NCI-H1105 treated with DMSO at 0.1 percent for 48 hours (cell line): ENCODE results near the gene TNS4.

Experiments used
- DNase-seq: peaks from one replicate; lab custom pipeline; 2025; lab: John Stamatoyannopoulos, UW

Gene TNS4

DNA sequence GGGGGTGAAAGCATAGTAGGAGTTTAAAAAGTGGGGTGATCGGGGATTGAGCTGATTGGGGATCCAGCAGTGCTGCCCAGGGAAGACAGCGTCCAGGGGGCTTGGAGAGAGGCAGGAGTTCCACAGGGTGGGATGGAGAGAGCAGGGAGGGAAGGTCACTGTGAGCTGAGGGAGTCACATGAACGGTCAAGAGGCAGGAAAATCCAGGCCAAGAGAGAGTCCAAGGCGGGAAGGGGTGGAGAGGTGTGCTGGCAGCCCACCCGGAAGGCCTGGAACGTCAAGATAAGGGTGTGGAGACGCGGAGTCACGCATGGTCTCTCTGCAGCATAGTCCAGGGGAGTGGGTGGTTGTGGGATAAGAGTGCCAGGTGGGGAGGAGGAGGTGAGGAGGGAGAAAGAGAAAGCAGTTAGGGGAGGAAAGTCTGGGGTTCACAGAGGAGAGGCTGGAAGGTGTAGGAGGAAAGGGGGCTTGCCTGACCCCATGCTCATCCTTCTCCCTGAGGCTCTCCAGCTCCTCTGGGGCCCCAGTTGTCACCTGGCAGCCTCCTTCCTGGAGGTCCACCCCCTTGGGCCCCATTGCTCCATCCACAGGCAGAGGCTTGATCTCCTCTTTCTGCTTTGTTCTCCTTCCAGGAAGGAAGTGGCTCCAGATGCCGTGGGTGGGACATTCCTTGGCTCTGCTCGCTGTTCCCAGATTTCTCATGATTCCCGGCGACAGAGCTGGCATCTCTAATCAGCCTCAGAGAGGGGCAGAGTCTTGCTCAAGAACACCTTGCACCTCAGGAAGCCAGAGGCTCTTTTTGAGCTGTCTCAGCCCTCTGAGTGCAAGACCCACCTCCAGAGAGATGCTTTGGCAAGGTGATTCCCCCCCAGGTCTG lies 35.1 kb upstream of the TNS4 start:
- no peak for DNase-seq

DNA sequence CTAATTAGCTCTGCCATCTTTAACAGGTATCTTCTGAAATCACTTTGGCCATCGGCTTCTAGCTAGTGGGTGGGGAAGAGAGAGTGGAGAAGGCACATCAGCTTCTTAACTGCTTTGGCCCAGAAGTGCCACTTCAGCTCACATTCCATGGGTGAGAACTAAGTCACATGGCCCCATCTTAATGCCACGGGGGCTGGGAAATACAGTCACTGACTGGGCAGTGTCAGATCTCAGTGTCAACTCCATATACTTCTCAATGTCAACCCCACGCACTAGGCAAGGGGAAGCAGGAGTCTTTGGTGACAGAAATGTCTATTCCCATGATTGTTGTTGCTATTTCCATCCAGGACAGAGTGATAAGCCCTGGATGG lies 34.5 kb upstream of the TNS4 start:
- no peak for DNase-seq

DNA sequence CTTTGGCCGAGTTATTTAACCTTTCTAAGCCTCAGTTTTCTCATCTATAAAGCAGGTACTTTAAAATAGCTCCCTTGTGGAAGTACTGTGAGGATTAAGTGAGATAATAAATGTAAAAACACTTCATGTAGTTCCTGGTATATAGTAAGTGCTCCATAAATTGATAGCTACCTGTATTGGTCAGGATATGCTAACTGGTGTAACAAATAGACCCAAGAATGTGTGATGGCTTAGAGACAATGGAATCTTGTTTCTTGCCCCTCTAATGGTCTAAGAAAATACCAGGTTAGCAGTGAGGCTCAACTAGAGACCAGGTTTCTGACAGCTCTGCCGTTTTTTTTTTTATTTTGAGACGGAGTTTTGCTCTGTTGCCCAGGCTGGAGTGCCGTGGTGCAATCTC lies 34.0 kb upstream of the TNS4 start:
- no peak for DNase-seq

DNA sequence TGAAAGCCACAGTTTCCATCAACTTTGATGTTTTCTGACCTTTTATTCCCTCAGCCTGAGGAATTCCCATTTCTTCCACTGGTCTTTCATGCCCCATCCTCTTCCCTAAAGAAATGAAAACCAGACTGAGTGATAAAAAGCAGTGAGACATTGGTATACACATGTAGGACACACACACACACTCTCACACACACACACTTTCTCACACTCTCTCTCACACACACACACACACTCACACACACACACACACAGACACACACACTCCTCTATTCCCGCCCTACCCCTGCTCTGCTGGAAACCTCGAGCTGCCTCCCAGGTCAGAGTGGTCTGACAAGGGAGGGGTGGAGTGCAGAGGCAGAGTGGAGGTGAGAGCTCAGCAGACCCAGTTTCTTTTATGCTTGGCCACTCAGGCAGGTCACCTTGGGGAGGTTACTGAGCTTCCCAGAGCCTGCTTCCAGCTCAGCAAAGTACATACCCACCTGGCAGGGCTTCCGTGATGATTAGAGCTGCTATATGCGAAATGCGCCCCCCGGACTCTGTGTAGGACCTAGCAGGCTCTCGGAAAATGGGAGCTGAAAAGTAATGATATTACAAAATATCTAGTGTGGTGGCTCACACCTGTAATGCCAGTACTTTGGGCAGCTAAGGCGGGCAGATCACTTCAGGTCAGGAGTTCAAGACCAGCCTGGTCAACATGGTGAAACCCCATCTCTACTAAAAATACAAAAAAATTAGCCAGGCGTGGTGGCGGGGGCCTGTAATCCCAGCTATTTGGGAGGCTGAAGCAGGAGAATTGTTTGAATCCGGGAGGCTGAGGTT lies 33.2 kb upstream of the TNS4 start:
- no peak for DNase-seq

DNA sequence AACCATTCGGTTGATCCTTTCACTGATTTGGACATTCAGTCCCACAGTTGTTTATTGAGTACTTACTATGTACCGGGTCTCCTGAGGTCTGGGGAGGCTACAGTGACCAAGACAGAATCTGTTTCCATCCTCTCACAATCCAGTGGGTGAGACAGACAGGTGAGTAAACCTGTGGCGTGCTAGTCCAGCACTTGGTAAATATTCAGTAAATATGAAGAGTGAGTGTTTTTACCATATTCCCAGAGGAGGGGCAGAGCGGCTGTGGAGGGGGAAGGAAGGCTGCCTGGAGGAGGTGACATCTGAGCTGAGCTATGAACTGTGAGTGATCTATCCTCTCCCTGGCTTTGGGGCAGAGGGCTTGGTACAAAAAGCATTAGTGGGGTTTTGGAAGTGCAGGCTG lies 32.5 kb upstream of the TNS4 start:
- DNase-seq = no peak

DNA sequence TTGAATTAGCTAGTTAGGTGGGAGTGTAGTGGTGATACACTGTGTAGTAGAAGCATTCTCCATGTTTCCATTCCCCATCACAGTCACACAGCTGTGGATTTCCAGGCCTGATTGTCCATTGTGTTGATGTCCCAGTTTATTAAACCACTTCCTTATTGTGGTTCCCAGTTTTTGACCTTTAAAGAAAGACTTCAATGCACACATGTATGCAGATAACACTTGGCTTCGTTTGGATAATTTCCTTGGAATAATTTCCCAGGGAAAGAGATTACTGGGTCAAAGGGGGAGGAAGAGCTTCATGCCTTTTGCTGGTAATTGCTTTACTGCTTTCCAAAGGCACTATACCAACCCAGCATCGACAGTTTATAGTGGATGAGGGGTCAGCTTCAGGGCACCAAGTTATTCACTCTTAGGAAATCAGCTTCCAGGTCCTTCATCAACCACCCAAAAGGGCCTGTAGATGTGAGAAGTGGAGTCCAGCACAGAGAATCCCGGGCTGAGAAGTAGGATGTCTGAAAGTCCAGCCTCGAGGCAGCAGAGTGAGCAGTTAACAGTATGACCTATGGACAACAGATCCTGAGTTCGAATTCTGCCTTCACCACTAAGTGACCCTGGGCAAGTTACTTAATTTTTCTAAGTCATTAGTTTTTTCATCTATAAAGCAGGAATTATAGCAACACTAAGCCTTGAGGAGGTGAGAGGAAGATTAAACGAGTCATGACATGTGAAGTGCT lies 31.3 kb upstream of the TNS4 start:
- no peak for DNase-seq

DNA sequence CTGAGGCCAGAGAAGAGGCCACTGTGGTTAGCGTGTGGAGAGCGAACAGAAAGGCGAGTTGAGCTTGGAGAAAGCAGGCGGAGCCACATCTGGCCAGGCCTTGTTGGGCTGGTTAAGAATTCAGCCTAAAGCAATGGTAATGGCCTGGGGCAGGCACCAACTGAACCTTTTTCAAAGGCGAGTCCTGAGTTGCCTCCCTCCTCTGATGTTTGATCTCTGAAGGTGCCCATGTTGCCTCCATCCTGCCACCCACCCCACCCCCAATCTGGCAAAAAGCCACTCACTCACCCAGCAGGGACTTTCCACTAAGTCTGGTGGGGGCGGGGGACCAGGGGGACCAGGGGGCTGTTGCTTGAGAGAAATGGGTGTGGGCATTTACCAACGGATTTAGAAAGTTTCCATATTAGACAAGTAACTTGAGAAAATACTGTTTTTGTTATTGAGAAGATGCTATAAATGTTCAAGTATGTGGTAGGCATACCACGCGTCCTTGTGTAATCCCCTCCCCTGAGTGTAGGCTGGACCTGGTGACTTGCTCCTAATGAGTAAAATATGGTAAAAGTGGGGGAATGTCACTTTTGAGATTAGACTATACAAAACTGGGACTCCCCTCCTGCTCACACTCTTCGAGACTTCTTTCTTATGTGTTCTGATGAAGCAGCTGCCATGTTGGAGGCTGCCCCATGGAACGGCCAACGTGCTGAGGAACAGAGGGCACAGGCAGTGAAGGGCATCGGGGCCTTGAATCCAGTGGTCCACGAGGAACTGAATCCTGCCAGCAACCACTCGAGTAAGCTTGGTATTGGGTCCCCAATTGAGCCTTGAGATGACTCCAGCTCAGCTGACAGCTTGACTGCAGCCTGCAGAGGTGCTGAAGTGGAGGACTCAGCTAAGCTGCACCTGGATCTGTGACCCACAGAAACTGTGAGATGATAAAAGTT lies 29.9 kb upstream of the TNS4 start:
- no peak for DNase-seq

DNA sequence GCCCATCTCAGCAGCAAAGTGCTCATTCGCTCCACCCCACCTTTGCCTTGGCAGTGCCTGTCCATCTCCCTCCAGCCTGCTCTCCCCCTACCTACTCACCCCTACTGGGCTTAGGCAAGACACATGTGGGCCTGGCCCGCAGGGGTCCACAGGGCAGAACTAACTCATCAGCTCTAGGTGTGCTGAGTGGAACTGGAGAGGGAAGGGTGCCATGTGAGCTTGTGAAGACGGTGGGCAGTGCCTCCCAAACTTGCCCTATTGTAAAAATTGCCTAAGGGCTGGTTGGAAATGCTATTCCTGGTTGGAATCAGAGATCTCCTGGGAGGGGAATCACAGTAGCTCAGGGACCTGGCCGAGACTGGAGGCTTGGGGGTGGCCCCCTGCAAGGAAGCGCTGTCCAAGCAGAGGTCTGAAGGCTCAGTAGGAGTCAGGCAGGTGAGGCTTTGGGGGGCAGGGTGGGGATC lies 29.1 kb upstream of the TNS4 start:
- no peak for DNase-seq

DNA sequence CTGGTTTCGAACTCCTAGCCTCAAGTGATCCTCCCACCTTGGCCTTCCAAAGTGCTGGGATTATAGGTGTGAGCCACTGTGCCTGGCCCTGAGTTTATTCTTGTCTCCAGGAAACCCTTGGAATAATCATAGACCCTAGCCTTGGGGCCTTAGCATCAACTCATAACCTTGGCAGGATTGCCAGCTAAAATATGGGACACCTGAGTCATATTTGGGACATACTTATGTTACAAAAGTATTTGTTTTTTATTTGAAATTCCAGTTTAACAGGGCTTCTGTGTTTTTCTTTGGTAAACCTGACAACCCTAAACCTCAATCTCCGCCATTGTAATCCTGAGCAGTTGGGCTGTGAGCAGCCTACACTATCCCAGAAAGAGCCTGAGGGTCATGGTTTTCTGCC lies 28.6 kb upstream of the TNS4 start:
- DNase-seq = no peak

DNA sequence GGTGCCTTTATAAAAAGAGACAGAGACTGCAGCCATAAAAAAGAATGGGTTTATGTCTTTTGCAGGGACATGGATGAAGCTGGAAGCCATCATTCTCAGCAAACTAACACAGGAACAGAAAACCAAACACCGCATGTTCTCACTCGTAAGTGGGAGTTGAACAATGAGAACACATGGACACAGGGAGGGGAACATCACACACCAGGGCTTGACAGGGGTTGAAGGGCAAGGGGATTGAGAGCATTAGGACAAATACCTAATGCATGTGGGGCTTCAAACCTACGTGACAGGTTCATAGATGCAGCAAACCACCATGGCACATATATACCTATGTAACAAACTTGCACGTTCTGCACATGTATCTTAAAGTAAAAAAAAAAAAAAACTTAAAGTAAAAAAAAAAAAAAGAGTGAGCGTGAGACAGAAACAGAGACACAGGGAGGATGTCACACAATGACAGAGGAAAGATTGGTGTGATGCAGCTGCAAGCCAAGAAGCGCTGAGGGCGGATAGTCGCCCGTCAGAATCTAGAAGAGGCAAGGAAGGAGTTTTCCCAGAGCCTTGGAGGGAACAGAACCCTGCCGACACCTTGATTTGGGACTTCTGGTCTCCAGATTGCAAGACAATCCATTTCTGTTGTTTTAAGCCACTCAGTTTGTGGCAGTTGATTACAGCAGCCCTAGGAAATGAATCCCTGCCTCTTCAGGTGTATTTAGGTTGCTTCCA lies 27.4 kb upstream of the TNS4 start:
- DNase-seq = no peak

DNA sequence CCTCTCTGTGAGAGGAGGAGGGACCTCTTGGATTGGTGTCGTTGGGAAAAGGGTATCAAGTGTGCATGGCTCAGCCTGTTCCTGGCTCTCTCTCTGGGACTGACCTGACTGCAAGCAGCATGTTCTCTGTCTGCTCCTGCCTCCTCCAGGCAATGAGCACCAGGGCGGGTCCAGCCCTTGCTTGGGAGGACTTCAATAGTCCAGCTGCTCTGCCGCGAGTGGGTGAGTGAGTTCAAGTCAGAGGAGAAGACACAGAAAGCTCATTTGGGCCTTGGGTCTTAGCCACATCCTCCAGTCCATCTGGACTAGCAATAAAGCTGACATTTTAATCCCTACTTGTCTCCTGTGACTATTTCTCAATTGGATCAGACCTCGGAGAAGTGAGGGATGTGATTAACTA lies 25.2 kb upstream of the TNS4 start:
- no peak for DNase-seq

DNA sequence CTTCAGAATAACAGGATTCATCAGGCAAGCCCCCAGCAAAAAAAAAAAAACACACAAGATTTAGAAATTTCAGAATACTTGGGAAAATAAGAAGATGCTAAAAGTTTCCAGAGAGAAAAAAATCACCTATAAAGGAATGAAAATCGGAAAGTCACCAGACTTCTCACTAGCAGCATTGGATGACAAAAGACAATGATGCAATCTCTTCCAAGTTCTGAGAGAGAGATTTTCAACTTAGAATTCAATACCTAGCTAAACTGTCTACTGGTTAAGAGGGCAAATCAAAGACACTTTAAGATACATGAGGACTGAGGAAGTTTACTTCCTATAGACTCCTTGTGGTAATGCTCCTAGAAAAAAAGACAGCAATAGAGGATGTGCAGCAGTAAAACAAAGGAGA lies 23.9 kb upstream of the TNS4 start:
- no peak for DNase-seq

DNA sequence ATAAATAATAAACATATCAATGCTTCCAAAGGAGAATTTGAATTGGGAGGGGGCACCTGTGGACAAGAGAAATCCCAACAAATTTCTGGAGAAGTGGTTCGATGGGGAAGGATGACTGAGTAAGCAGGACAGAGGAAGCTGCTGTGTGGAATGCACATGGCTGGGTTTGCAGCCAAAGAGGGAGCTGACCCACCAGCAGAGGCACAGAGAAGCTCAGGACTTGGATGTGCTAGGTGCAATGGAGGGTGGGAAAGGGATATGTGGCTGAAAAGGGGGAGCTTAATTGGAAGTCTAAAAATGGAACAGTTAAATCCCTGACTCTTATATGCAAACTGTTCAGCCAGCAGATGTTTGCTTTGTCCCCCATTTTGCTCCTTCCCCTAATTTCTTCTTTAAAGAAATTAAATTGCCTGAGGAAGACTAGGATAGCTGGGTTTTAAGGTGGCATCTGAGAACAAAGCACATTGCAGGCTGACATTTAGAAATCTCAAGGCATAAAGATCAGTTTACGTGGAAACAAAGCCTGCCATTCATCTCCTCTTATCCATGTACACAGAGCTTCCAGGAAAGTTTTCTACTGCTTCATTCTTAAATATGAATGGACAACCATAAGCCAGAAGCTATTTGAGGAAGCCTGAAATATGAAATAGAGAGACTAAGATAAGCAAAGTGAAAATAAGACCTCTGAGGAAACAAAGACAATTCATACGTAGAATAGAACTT lies 23.0 kb upstream of the TNS4 start:
- no peak for DNase-seq

DNA sequence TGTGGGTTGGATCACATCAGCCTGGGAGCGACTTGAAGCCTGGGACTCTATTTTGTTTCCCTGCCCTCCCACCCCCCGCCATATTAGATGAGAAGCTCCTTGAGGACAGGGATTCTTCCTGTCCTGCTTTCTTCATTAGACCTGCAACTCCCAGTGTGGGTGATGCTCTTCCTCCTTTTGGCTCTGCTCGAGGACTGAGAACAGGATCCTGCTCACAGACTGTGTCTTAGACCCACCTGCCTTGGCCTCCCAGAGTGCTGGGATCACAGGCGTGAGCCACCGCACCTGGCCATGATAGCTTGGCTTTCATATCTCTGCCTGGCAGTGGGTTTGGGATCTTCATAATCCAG lies 21.5 kb upstream of the TNS4 start:
- no peak for DNase-seq

DNA sequence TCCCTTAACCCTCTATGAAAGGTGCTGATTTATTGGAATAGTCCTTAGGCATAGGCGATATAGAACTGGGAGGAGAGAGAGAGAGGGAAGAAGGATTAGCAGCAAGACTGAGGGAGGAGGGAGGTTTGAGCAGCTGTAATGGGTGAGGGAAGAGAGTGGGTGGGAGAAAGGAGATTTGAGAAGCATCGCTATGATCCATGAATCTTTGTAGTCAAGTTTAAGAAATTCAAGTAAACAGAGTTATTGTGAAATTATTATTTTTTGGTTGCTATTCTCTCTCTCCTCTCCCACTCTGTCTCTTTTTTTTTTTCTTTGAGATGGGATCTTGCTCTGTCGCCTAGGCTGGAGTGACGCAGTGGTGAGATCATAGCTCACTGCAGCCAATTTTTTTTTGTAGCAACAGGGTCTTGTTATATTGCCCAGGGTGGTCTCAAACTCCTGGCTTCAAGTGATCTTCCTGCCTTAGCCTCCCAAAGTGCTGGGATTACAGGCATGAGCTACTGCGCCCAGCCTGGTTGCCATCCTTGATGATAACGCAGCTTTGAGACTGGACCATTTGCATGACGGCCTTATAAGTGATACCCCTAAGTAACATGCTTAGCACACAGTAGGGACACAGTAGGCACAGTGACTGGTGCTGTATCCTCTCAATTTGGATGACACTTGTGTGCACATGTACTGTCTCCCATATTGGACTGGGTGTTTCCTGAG lies 21.0 kb upstream of the TNS4 start:
- DNase-seq = no peak

DNA sequence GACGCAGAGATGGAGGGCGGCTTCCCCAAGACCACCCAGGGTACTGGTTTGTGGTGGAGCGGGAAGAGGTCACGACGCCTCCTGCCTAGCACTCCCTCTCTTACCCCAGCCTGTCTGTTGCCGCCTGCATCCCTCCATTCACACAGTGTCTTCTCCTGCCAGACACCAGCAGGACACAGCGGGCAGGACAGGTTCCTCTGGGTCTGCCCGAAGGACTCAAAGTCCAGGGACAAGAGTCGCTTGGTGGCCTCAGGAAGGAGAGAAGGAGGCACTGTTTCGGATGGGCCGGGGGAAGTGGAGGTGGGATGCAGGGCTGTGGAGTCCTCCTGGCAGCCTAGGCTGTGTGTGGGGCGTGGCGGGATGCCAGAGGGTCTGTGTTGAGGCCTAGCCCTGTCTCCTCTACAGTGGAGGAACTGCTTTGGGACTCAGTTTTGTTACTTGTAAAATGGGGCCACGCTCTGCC lies 19.6 kb upstream of the TNS4 start:
- DNase-seq = no peak

DNA sequence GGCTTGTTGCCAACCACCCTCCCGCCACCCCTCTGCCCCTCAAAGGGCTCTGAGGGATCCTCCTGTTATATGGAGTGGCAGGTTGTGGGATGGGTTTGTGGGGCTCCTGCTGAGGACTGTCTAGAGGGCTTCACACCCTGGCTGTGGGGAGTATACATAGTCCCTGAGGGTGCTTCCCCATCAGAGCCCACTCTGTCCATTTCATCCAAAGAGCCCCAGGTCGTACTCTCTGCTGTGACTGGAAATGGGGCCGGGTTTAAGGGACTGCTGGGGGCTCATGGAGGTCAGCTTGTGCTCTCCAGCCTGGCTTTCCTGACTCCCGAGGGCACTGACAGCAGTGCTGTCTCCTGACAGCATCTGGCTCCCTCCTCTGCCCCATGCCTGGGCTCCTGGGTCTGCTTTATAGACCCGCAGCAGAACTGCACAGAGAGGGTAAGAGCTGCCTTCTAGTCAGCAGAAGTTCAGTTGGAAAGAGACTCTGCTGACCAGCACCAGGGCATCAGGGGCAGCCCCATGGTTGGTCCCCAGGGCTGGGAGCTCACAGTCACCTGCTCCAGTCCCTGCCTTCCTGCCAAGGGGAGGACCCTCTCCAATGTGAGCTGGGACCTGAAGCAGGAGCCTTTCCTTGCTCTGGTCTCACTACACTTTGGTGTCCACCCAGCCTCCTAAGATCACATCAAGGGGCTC lies 17.8 kb upstream of the TNS4 start:
- no peak for DNase-seq

DNA sequence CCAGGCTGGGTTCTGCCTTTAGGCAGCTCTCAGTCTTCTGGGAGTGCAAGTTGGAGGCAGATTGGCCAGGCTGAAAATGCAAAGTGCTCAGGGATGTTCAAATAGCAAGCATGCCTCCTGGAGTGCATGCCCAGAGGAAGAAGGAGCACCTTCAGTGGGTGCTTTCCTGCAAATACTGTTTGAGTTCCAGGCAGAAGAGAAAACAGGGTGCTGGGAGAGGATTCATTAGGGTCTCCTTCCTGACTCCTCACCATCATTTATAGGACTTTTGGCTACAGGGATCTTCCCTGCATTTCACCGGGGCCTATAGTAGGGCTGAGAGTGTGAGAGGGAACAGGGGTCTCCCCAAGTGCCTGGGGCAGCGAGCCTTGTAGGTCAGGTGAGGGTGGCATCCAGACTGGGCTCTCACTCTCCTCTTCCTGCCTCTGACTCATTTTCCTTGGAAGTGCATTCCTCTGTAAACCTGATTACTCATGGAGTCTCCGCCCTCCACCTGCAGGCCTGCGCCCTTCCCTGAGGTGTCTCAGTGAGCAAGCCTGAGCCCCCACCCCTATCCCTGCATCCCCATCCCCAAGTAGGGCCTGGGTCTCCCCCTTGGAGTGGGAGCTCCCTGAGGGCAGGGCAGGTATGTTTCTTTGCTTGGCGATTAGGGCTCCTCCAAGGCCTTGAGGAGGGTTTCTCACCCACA lies 17.1 kb upstream of the TNS4 start:
- DNase-seq = no peak
